Astrocyte (in vitro differentiated cells and primary cell): ENCODE results near the gene MOCS2.

ENCODE experiments used
- CTCF ChIP-seq: IDR thresholded peaks from 2 replicates; pipeline ENCODE4 v1.5.1; 2011; ENCODE audit warnings: low read depth, mild to moderate bottlenecking, inconsistent platforms, low read length, moderate library complexity; ENCODE audit not compliant: insufficient read depth
- EZH2 ChIP-seq: IDR thresholded peaks from 2 replicates; pipeline ENCODE4 v1.6.1; 2012; ENCODE audit warnings: mild to moderate bottlenecking, low read length, inconsistent platforms; ENCODE audit not compliant: insufficient read depth

- TF ChIP-seq CTCF = no peak
- no peak for TF ChIP-seq EZH2
Measured at GRCh38 chr5:53116597-53116996, 7.0 kb upstream of the MOCS2 start.
